Activated naive CD4-positive, alpha-beta T cell treated with anti-CD3 and anti-CD28 coated beads for 36 hours (primary cell): ENCODE results near the gene NUP58. TPM values are rescaled to one million over a fixed set of nuclear protein-coding genes. Genes with fewer than 3 reads are reported as not detected.

Experiments used
- CTCF ChIA-PET: fragments of 350-600 bp; sonication (Branson Sonifier 250); formaldehyde crosslinking; loops from one replicate; lab custom pipeline; 2021; ENCODE audit warnings: antibody characterized with exemption; lab: Charles Lee
- DNase-seq: peaks from one replicate; pipeline ENCODE4 v3.0.0-alpha.2; 2020
- H3K27ac Mint-ChIP-seq: one replicate; pipeline ENCODE4 v1.8.0; 2021; ENCODE audit warnings: mild to moderate bottlenecking, mixed read lengths
- H3K27me3 Mint-ChIP-seq: one replicate; pipeline ENCODE4 v1.8.0; 2021; ENCODE audit warnings: low read depth, mixed read lengths
- H3K36me3 Mint-ChIP-seq: one replicate; pipeline ENCODE4 v1.8.0; 2021; ENCODE audit warnings: low read depth, mixed read lengths
- H3K4me1 Mint-ChIP-seq: one replicate; pipeline ENCODE4 v1.8.0; 2021; ENCODE audit warnings: low read depth, mixed read lengths
- H3K4me3 Mint-ChIP-seq: one replicate; pipeline ENCODE4 v1.8.0; 2021; ENCODE audit warnings: mild to moderate bottlenecking, moderate library complexity, mixed read lengths
- H3K9me3 Mint-ChIP-seq: one replicate; pipeline ENCODE4 v1.8.0; 2021; ENCODE audit warnings: mixed read lengths
- intact Hi-C: fragments of 100-400 bp; cut with micrococcal nuclease; formaldehyde crosslinking; loops from one replicate; pipeline ENCODE4 v1.15.1; 2023
- total RNA-seq, 2 experiments: library from RNA; stranded (reverse); gene quantifications; one replicate each; pipeline ENCODE4 v1.2.3, GENCODE V29; 2021

NUP58 gene
- total RNA-seq, 2 experiments from 2014 or later = 91.9 to 93.0 TPM

DNA sequence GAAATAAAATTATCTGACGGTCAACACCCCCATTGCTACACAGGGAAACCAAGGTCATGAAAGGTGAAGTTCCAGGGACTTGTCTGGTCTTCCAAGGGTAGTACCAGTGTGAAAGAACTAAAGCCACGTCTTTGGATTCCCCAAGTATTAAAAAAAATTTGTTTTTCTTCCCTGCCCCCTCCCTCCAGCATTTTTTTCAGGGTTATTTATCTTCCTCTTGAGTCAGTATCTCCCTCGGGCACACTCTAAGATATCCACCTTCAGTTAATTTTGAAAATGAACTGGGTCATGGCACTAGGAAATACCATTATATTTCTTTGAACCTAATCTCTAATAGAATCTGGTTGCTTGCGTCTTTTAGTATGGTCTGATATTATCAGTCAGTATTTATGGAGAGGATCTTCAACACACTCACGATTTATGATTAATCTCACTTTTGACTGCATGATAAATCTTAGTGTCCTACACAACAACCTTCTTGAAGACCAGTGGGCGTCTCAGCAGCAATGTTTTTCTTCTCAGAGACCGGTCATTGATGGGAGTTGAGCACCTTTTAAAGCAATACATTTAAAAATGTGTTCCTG, 79.4 kb downstream of the NUP58 start:
- intact Hi-C loops = no loop called here
- H3K27me3 Mint-ChIP-seq = peaks cover 26% of the 10 kb centered on the region
- CTCF ChIA-PET = no interaction called here
- H3K27ac Mint-ChIP-seq = no peak overlapping the region
- no peaks in the 10 kb centered on the region for H3K4me1 Mint-ChIP-seq
- H3K4me3 Mint-ChIP-seq = no peak overlapping the region
- no peaks in the 10 kb centered on the region for H3K9me3 Mint-ChIP-seq
- DNase-seq = no peak
- H3K36me3 Mint-ChIP-seq = no peaks in the 10 kb centered on the region

DNA sequence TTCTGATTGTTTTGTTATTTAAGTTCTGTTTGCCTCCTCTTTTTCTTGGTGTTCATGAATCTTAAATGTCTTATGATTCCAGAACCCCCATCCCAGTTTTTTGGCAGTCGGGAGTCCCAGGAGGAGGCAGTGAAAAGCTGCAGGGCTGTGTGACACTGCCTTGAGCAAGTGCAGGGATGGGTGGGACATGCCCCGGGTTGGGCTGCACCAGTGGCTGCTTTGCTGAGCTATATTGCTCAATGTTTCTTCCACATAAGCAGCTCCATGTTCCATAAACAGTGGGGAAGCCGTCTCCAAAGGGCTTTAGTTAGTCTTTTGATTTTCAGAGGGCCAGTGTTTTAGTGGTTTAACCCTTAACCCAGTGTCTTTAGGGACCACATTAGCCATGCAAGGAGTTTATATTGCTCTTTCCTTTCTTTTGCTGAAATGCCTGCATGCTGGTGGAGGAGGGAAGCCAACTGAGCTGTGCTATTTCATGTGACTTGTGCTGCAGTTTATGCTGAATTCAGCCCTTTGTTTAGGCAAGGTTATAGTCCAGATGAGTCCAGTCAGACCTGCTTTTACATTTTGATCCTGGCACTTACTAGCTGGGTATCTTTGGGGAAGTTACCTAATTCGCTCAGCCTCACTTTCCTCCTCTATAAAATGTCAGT, 83.5 kb downstream of the NUP58 start:
- Mint-ChIP-seq H3K9me3 (no peaks in the 10 kb centered on the region), H3K27me3 (peaks cover 39% of the 10 kb centered on the region), H3K36me3 (no peaks in the 10 kb centered on the region), H3K27ac (no peak overlapping the region), H3K4me1 (no peaks in the 10 kb centered on the region), H3K4me3 (no peak overlapping the region)
- no peak for DNase-seq
- CTCF ChIA-PET = interaction anchor here (1.3 kb wide), 1 partner anchor 9 kb away, joined by 8 read pairs; no protein-coding TSS in a partner anchor
- intact Hi-C loops = no loop called here

DNA sequence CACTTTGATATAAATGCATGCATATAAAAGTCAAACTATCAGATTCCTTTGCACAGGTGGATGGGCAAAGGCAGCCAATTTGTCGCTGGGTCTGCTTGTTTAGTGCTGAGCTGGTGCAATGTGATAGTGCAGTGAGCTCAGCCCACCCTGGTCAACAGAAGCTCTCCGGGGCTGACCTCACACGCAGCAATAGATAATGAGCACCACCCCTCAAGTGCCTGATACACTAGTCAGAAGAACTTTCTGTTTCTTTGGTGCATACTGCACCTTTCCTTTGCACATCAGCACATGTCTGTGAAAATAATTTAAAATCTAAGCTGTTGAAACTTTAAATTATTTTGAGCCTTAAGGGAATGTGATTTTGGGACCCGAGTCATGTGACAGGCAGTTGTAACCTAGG, 90.5 kb downstream of the NUP58 start:
- intact Hi-C loops = no loop called here
- Mint-ChIP-seq H3K36me3 (no peaks in the 10 kb centered on the region), H3K4me3 (no peak overlapping the region), H3K4me1 (no peaks in the 10 kb centered on the region), H3K27me3 (peaks cover 24% of the 10 kb centered on the region), H3K9me3 (no peaks in the 10 kb centered on the region), H3K27ac (no peak overlapping the region)
- no peak for DNase-seq
- CTCF ChIA-PET = interaction anchor here (1.5 kb wide), 1 partner anchor 16 kb away, joined by 5 read pairs; no protein-coding TSS in a partner anchor

Other genes with a start within 250 kb of the NUP58 start
- gene PABPC3, start 205.5 kb upstream of the NUP58 start, total RNA-seq = 1 to 10 TPM; 1.3 to 1.5 TPM
- not detected for gene AMER2, start 129.3 kb upstream of the NUP58 start, total RNA-seq
- 1 to 10 TPM; 5.5 to 5.7 TPM for gene MTMR6, start 14.1 kb upstream of the NUP58 start, total RNA-seq
- gene ATP8A2, start 70.3 kb downstream of the NUP58 start, total RNA-seq = under 1 TPM; 0.22 to 0.24 TPM